ENCODE data around the gene DLGAP4.

The DLGAP4 gene

GRCh38 chr20:36490191-36490590, 184.1 kb downstream of the DLGAP4 start:
- H3K27ac ChIP-seq = peak overlapping the region in 1 of 2 donors; percentile 54
- TF ChIP-seq, protein P1, sequence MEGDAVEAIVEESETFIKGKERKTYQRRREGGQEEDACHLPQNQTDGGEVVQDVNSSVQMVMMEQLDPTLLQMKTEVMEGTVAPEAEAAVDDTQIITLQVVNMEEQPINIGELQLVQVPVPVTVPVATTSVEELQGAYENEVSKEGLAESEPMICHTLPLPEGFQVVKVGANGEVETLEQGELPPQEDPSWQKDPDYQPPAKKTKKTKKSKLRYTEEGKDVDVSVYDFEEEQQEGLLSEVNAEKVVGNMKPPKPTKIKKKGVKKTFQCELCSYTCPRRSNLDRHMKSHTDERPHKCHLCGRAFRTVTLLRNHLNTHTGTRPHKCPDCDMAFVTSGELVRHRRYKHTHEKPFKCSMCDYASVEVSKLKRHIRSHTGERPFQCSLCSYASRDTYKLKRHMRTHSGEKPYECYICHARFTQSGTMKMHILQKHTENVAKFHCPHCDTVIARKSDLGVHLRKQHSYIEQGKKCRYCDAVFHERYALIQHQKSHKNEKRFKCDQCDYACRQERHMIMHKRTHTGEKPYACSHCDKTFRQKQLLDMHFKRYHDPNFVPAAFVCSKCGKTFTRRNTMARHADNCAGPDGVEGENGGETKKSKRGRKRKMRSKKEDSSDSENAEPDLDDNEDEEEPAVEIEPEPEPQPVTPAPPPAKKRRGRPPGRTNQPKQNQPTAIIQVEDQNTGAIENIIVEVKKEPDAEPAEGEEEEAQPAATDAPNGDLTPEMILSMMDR (IDR thresholded peaks at IDR 0.05) = no peak
- no peak for DNase-seq (ENCODE audit: low spot score)
- no peak overlapping the region for H3K4me3 ChIP-seq

- no peak overlapping the region for H3K4me3 ChIP-seq
- TF ChIP-seq, protein P1 (IDR thresholded peaks at IDR 0.05) = no peak
- H3K27ac ChIP-seq = peak overlapping the region; percentile 57 to 86
- no peak for DNase-seq (ENCODE audit: low spot score)
Observed at GRCh38 chr20:36491901-36492617, 185.9 kb downstream of the DLGAP4 start.

DNA sequence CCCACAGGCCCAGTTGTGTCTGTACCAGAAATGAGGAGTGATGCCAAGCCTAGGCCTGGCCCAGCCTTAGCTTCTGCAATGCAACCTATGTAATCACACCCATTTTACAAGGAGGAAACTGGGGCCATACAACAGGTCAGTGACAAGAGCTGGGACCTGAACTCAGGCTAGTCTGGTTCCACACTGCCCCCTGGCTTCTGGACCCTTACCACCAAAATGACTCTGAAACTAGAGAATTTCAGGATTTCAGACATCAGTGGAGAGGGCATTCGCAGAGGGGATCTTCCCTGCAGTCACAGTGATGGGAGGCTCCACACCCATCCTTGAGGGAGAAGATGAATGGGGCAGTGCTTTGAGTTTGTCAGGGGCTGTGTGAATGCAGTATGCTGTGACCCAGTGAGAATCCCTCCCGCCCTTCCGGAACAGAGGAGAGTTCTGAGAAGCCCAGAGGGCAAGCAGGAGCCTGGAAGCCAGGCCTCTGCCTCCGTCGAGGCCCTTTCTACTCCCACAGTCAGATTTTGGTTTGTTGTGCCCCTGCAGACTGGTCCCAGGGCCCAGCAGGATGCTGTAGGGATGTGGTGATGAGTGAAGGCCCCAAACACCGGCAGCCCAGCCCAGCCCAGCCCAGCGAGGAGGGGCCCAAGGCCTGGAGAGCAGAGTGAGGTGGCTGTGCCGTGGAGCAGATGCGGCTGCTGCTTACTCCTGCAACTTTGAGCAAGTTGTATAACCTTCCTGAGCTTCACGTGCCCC, 187.1 kb downstream of the DLGAP4 start:
- Histone ChIP-seq H3K27ac (peak overlapping the region; percentile 57 to 86), H3K4me3 (peak overlapping the region; percentile 47)
- DNase-seq (ENCODE audit: low spot score) = no peak
- TF ChIP-seq, protein P1 (IDR thresholded peaks at IDR 0.05) = no peak

DNA sequence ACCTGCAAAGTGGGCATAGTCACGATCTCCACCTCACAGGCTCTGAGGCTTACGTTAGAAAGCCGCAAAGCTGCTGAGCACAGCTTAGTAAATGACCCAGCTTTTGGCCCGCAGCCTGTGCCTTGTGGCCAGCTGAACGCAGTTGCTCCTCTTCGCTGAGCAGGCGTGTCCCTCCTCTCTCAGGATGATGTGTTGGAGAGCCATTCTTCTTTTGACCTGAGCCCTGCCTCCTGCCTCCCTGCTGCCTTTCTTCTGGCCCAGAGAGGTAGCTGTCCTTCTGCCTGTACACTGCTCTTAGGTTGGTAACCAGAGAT, 187.6 kb downstream of the DLGAP4 start:
- Histone ChIP-seq H3K4me3 (peak overlapping the region; percentile 47), H3K27ac (peak overlapping the region; percentile 57 to 86)
- TF ChIP-seq, protein P1 (IDR thresholded peaks at IDR 0.05) = no peak
- peak; percentile 83 for DNase-seq (ENCODE audit: low spot score)

DNA sequence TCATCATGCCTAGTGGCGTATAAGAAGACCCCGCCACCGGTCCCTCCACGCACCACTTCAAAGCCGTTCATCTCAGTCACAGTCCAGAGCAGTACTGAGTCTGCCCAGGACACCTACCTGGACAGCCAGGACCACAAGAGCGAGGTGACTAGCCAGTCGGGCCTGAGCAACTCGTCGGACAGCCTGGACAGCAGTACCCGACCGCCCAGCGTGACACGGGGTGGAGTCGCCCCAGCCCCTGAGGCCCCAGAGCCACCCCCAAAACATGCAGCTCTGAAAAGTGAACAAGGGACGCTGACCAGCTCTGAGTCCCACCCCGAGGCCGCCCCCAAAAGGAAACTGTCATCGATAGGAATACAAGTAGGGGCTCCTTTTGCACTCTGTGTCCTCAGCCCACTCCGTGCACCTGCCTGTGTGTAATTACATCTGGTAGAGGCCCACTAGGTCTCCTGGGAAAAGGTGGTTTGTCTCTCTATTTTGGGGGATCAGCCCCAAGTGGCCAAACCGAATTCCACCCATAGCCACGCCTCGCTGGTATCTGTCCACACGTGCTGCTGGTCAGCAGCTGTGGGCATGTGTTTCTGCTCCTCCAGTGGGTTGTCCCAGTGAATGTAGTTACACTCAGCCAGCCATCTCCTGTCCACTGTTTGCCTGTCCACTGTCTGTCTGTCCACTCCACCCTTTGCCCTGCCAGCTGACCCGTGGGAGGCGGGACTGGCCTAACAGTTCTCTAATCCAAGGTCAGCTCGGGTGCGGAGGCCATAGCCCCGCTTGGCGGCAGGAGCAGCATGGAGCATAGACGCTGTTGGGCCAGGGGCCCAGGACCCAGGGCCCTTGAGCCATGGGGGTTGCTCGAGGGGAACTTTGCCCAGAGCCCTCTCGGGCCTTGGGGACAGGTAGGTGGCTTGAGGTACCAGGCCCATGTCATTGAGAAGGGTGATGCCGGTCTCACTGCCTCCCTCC, 190.8 kb downstream of the DLGAP4 start:
- H3K4me3 ChIP-seq = no peak overlapping the region
- H3K27ac ChIP-seq = peak overlapping the region; percentile 26 to 77
- TF ChIP-seq, protein P1 (IDR thresholded peaks at IDR 0.05) = no peak
- DNase-seq (ENCODE audit: low spot score) = no peak

- Histone ChIP-seq H3K27ac (peak overlapping the region; percentile 26 to 77), H3K4me3 (no peak overlapping the region)
- TF ChIP-seq, protein P1 (IDR thresholded peaks at IDR 0.05) = no peak
- no peak for DNase-seq (ENCODE audit: low spot score)
Observed at GRCh38 chr20:36497856-36498255, 191.7 kb downstream of the DLGAP4 start.
